ENCODE measurements around the gene MAP4K2. TPM values are rescaled to one million over a fixed set of nuclear protein-coding genes. Genes with fewer than 3 reads are reported as not detected.

The MAP4K2 gene
- total and polyA plus RNA-seq, 2 experiments from 2014 or later = 9.9 to 42.6 TPM

DNA sequence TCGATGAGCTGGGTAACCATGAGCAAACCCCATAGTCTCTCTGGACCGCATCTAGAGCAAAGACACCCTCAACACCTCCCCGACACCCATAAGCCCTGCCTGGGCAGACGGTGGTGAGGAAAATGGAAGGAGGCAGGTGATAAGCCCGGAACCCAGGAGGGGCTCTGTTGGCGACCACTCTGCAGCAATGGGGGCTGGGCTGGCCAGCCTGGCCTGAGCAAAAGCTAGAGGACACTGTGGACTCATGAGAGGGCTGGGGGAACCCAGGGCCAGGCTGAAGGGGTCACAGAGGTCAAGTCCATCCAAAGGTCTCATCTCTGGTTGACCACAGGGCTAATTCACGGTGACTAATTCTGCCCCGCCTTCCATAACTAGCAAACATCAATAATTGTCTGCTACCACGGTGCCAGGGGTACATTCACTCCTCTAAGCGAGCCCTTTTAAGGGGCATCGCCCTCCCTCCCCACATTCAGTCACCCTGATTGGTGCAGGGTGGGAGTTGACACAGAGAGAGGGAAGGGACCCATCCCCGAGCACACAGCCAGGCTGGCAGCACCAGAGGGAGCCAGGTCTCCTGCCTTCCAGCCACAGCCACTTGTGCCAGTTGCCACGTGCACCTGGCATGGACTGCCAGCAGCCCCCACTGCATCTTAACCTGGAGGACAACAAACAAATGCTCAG lies 47.2 kb downstream of the MAP4K2 start:
- Histone ChIP-seq H3K27ac (ENCODE audit: low read depth) (no peak overlapping the region), H3K27me3 (ENCODE audit: insufficient read depth) (no peaks in the 10 kb centered on the region), H3K36me3 (ENCODE audit: insufficient read depth) (no peaks in the 10 kb centered on the region), H3K9me2 (ENCODE audit: insufficient read depth) (no peaks in the 10 kb centered on the region), H3K4me1 (ENCODE audit: insufficient read depth) (peaks cover 17% of the 10 kb centered on the region), H3K4me2 (no peak overlapping the region), H3K4me3 (no peak overlapping the region), H4K20me1 (replicated peaks; ENCODE audit: insufficient read depth) (no peaks in the 10 kb centered on the region), H2AFZ (no peak overlapping the region), H3F3A (replicated peaks; ENCODE audit: low read depth) (peaks cover 8% of the 10 kb centered on the region), H3K79me2 (replicated peaks; ENCODE audit: insufficient read depth) (no peaks in the 10 kb centered on the region)
- peaks cover 39% of the 10 kb centered on the region for H3K4me1 Mint-ChIP-seq
- no peak overlapping the region for H3K4me3 Mint-ChIP-seq
- DNase-seq (ENCODE audit: low spot score) (no peak), ATAC-seq (no peak)
- TF ChIP-seq, protein P1, sequence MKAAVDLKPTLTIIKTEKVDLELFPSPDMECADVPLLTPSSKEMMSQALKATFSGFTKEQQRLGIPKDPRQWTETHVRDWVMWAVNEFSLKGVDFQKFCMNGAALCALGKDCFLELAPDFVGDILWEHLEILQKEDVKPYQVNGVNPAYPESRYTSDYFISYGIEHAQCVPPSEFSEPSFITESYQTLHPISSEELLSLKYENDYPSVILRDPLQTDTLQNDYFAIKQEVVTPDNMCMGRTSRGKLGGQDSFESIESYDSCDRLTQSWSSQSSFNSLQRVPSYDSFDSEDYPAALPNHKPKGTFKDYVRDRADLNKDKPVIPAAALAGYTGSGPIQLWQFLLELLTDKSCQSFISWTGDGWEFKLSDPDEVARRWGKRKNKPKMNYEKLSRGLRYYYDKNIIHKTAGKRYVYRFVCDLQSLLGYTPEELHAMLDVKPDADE (IDR thresholded peaks at IDR 0.05) = no peak
- no peak for TF ChIP-seq ZNF331 (CRISPR knock-in tag; IDR thresholded peaks at IDR 0.05; ENCODE audit: low read depth)
- TF ChIP-seq CREB1 (CRISPR knock-in tag; IDR thresholded peaks at IDR 0.05; ENCODE audit: low read depth) = no peak
- TF ChIP-seq ZNF114 (CRISPR knock-in tag; IDR thresholded peaks at IDR 0.05) = no peak
- TF ChIP-seq ZNF462 (CRISPR knock-in tag; IDR thresholded peaks at IDR 0.05) = no peak
- TF ChIP-seq EZH2 (IDR thresholded peaks at IDR 0.05; ENCODE audit: low read depth, unreplicated experiment) = no peak
- TF ChIP-seq, protein P2, sequence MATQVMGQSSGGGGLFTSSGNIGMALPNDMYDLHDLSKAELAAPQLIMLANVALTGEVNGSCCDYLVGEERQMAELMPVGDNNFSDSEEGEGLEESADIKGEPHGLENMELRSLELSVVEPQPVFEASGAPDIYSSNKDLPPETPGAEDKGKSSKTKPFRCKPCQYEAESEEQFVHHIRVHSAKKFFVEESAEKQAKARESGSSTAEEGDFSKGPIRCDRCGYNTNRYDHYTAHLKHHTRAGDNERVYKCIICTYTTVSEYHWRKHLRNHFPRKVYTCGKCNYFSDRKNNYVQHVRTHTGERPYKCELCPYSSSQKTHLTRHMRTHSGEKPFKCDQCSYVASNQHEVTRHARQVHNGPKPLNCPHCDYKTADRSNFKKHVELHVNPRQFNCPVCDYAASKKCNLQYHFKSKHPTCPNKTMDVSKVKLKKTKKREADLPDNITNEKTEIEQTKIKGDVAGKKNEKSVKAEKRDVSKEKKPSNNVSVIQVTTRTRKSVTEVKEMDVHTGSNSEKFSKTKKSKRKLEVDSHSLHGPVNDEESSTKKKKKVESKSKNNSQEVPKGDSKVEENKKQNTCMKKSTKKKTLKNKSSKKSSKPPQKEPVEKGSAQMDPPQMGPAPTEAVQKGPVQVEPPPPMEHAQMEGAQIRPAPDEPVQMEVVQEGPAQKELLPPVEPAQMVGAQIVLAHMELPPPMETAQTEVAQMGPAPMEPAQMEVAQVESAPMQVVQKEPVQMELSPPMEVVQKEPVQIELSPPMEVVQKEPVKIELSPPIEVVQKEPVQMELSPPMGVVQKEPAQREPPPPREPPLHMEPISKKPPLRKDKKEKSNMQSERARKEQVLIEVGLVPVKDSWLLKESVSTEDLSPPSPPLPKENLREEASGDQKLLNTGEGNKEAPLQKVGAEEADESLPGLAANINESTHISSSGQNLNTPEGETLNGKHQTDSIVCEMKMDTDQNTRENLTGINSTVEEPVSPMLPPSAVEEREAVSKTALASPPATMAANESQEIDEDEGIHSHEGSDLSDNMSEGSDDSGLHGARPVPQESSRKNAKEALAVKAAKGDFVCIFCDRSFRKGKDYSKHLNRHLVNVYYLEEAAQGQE (IDR thresholded peaks at IDR 0.05; ENCODE audit: unreplicated experiment) = no peak
- no peak for TF ChIP-seq STAT1 (IDR thresholded peaks at IDR 0.05; ENCODE audit: unreplicated experiment)
- no peak for TF ChIP-seq POLR2AphosphoS5 (IDR thresholded peaks at IDR 0.05; ENCODE audit: low read depth)
- no peak for TF ChIP-seq NANOG (IDR thresholded peaks at IDR 0.05; ENCODE audit: borderline replicate concordance)
- no peak for TF ChIP-seq JUNB (IDR thresholded peaks at IDR 0.05; ENCODE audit: unreplicated experiment)
- TF ChIP-seq EZH2phosphoT487 (IDR thresholded peaks at IDR 0.05; ENCODE audit: unreplicated experiment) = no peak
- TF ChIP-seq, protein P3, sequence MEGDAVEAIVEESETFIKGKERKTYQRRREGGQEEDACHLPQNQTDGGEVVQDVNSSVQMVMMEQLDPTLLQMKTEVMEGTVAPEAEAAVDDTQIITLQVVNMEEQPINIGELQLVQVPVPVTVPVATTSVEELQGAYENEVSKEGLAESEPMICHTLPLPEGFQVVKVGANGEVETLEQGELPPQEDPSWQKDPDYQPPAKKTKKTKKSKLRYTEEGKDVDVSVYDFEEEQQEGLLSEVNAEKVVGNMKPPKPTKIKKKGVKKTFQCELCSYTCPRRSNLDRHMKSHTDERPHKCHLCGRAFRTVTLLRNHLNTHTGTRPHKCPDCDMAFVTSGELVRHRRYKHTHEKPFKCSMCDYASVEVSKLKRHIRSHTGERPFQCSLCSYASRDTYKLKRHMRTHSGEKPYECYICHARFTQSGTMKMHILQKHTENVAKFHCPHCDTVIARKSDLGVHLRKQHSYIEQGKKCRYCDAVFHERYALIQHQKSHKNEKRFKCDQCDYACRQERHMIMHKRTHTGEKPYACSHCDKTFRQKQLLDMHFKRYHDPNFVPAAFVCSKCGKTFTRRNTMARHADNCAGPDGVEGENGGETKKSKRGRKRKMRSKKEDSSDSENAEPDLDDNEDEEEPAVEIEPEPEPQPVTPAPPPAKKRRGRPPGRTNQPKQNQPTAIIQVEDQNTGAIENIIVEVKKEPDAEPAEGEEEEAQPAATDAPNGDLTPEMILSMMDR (conservative IDR thresholded peaks at IDR 0.05; ENCODE audit: low read depth in 2 of 2) = no peak
- peaks cover 31% of the 10 kb centered on the region for H3K27me3 Mint-ChIP-seq (ENCODE audit: insufficient read depth, low read depth, poor library complexity)
- H3K36me3 Mint-ChIP-seq (ENCODE audit: low read depth) = peaks cover 3% of the 10 kb centered on the region; the same call in 1 of the 3 replicates
- no peaks in the 10 kb centered on the region; the same call in 1 of the 3 replicates for H3K9me3 Mint-ChIP-seq
- no peak overlapping the region for H3K27ac Mint-ChIP-seq
